ENCODE data around the gene KIF21A.

Gene KIF21A

GRCh38 chr12:39287817-39288216 lies 155.1 kb downstream of the KIF21A start:
- no peak for DNase-seq (ENCODE audit: low read depth, low spot score)

DNA sequence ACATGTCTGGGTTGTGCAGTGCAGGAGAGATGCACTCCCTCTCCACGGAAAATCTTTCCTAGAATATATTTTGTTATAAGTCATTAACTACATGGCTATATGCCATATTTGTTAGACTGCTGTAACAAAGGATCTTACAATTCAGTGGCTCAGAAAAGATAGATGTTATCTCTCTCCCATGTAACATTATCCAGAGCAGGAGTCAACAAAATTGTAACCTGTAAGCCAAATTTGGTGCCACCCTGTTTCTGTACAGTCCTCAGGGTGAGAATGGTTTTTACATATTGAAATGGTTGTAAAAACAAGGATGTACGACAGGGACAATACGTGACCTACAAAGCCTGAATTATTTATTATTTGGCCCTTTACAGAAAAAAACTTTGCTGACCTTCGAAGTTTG lies 155.5 kb downstream of the KIF21A start:
- no peak for DNase-seq (ENCODE audit: low read depth, low spot score)

GRCh38 chr12:39278426-39278825 lies 164.5 kb downstream of the KIF21A start:
- no peak for DNase-seq (ENCODE audit: low read depth, low spot score)

DNA sequence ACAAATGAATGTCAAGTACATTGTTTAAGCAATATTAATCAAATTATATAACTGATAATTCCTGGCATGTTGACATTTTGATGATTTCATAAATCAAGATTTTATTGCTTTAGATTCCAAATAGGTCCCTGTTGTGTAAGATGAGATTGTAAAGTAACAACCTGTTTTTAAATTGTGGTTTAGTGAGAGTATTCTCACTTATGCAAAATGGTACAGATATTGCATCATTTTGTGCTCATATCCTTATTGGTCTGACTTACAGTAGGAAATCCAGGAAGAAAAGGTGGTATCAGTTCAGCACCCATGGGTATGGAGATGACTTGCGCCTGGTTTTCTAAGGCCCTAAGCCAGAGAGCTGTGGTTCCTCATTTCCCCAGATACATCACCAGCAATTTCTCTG lies 165.5 kb downstream of the KIF21A start:
- DNase-seq (ENCODE audit: low read depth, low spot score), result no peak

DNA sequence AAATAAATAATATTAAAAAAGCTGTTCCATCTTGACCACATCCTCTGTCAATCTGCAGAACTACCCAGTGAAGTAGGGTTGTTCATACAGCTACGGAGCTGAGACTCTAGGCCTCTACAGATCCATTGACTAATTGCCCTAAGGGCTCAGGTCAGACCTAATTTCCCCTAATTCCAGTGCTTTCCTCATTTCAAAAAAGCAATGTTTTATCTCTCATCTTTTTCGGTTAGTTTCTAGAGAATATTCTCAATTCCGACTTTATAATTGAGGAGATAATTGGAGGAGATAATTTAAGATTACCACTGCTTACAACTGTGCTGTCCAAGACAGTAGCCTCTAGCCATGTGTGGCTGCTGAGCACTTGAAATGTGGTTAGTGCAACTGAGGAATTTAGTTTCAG lies 167.1 kb downstream of the KIF21A start:
- no peak for DNase-seq (ENCODE audit: low read depth, low spot score)

DNA sequence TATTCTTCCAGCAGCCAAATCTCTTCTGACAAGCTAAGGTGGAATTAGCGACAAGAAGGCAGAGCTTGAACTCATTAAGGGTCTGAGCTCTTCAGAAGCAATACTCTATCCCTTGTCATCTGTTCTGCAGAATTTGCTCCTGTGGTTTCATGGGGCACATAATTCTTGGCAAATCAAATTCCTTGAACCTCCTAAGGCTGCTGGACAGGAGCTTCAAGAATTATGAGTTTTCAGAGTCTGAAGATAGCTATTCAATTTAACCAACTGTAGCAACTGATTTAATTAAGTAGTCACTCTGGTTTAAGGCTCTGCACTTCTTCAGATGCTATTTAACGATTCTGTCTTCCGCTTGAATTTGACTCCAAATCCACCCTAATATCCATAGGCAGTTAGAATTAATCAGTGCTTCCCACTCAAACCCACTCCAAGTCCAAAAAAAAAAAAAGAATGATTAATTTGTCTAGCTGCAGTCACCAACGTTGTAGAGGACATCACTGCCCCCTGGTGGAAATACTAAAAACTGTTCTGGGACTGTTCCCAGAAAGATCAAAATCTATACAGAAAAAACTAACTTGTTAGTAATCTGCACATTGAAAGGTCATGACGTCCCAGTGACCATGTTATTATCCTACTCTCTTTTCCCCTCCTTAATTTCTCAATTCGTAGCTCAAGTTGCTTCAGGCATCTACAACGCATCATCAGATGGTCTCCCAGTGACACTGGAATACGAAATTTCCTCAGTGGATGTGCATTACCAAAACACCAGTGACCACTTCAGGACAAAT lies 169.9 kb downstream of the KIF21A start:
- no peak for DNase-seq (ENCODE audit: low read depth, low spot score)

- no peak for DNase-seq (ENCODE audit: low read depth, low spot score)
Measured at GRCh38 chr12:39269492-39269891, 173.4 kb downstream of the KIF21A start.

DNA sequence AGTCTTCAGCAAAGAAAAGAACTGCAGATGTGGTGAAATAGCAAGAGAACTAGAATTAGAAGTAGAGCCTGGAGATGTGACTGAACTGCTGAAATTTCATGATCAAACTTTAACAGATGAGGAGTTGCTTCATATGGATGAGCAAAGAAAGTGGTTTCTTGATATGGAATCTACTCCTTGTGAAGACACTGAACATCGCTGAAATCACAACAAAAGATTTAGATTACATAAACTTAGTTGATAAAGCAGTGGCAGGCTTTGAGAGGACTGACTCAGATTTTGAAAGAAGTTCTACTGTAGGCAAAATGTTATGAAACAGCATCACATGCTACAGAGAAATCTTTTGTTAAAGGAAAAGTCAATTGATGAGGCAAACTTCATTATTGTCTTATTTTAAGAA lies 175.0 kb downstream of the KIF21A start:
- DNase-seq (ENCODE audit: low read depth, low spot score), result no peak

- DNase-seq (ENCODE audit: low read depth, low spot score), result no peak
Measured at GRCh38 chr12:39252628-39253027, 190.3 kb downstream of the KIF21A start.
